Keratinocyte (primary cell): Measurements from ENCODE around the gene DPYD.

Experiments
- EZH2 ChIP-seq: IDR thresholded peaks from one replicate; pipeline ENCODE4 v1.6.1; 2012; ENCODE audit warnings: inconsistent platforms, mild to moderate bottlenecking, low read length, moderate library complexity
- TF ChIP-seq, protein P1 (sequence below), 3 experiments: IDR thresholded peaks in 1 of 3; conservative IDR thresholded peaks in 1 of 3; optimal IDR thresholded peaks in 1 of 3; 2 replicates in 2 of 3; 3 replicates in 1 of 3; pipeline versions ENCODE3 to v1.5.1; 2011; ENCODE audit warnings: low read length in 3 of 3, mild to moderate bottlenecking in 3 of 3, moderate library complexity in 2 of 3, control low read depth in 1 of 3, inconsistent platforms in 1 of 3; ENCODE audit not compliant: insufficient read depth in 2 of 3; ENCODE audit errors: extremely low read depth in 1 of 3

DNA sequence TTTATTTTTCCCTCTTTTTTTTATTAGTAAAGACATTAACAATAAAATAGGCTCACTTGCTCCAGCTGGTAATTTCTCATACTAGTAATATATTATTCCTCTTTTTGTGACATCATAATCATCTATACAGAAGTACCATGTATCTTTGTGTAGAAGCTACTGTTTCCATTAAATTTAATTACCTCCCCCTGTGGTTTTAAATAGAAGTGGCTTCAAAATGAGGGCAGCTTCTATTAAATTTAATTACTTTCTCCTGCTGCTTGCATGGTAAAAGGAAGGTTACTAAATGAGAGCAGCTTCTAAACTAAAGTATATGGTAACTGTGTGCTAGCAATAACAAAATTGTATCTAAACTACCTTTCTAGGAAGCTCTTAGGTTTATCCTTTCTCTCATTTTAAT lies 94.0 kb downstream of the DPYD start:
- TF ChIP-seq, protein P1, sequence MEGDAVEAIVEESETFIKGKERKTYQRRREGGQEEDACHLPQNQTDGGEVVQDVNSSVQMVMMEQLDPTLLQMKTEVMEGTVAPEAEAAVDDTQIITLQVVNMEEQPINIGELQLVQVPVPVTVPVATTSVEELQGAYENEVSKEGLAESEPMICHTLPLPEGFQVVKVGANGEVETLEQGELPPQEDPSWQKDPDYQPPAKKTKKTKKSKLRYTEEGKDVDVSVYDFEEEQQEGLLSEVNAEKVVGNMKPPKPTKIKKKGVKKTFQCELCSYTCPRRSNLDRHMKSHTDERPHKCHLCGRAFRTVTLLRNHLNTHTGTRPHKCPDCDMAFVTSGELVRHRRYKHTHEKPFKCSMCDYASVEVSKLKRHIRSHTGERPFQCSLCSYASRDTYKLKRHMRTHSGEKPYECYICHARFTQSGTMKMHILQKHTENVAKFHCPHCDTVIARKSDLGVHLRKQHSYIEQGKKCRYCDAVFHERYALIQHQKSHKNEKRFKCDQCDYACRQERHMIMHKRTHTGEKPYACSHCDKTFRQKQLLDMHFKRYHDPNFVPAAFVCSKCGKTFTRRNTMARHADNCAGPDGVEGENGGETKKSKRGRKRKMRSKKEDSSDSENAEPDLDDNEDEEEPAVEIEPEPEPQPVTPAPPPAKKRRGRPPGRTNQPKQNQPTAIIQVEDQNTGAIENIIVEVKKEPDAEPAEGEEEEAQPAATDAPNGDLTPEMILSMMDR (optimal IDR thresholded peaks at IDR 0.05 in 1 of 3, IDR thresholded peaks at IDR 0.05 in 1 of 3, conservative IDR thresholded peaks at IDR 0.05 in 1 of 3; ENCODE audit: extremely low read depth in 1 of 3, insufficient read depth in 2 of 3, low read length in 3 of 3), result no peak
- TF ChIP-seq EZH2, result no peak
